ENCODE measurements around the gene ANXA1.
"Not testable (repeated sequence)": the region's sequence is repeated elsewhere in the genome, so short reads cannot be mapped to it uniquely, and the experiment has no call there.

The ANXA1 gene

GRCh38 chr9:73151653-73152542 is at the start of gene ANXA1:
Gene ANXA1, plus strand, starts transcription at chr9:73151865. Its CDS starts 6,671 bp downstream, at chr9:73158536.
- Mint-ChIP-seq H3K9me3 (peaks cover 0 to 4% of the 10 kb centered on the region in 2 donors), H3K27me3 (no peaks in the 10 kb centered on the region), H3K27ac (peak within 1 kb of the TSS in 1 of 2 donors; percentile 87), H3K4me1 (peaks cover 84% of the 10 kb centered on the region), H3K4me3 (peak within 1 kb of the TSS; percentile 74 to 82)
- DNase-seq (no peak), ATAC-seq (no peak)

DNA sequence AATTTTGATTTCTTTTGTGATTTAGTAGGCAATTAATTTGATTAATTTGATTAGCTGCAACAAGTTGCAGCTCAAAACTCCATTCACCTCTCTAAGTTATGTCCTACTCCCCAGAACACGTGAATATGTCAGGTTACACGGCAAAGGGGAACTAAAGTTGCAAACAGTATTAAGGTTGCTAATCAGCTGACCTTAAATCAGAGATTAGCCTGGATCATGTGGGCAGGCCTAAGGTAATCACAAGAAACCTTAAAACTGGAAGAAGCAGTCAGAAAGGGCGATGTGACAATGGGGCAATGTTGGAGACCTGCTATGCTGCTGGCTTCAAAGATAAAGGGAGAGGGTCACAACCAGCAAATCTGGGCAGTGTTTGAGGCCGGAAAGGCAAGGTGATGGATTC is 47.3 kb upstream of the ANXA1 start:
- H3K27me3 Mint-ChIP-seq: peaks cover 8% of the 10 kb centered on the region
- H3K4me3 Mint-ChIP-seq: no peak overlapping the region
- H3K4me1 Mint-ChIP-seq: no peaks in the 10 kb centered on the region
- no peaks in the 10 kb centered on the region for H3K9me3 Mint-ChIP-seq
- DNase-seq: no peak
- no peak overlapping the region for H3K27ac Mint-ChIP-seq
- no peak for ATAC-seq

DNA sequence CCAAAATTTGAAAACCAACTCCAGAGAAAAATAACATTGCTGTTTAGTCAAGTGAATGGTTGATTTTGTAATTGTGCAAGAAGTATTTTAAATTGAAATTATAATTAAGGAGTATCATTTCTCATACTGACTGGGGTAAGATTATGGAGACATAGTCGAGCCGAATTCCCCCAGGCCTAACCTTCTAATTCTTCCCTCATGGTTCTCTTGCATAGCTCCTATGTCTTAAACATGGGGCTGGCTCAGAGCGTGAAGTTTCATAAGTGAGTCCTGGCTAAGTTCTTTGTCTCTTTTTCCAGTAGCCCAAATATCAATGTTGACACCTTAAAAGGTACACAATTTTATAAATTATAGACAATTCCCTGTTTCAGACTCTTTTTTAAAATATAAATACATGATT is 46.7 kb upstream of the ANXA1 start:
- peaks cover 6% of the 10 kb centered on the region for H3K27me3 Mint-ChIP-seq
- H3K4me1 Mint-ChIP-seq: no peaks in the 10 kb centered on the region
- H3K9me3 Mint-ChIP-seq: no peaks in the 10 kb centered on the region
- H3K27ac Mint-ChIP-seq: no peak overlapping the region
- ATAC-seq: no peak
- no peak overlapping the region for H3K4me3 Mint-ChIP-seq
- no peak for DNase-seq

- ATAC-seq (peak; percentile 91), DNase-seq (peak; percentile 29 to 51)
- not testable (repeated sequence) for H3K4me3 Mint-ChIP-seq, H3K9me3 Mint-ChIP-seq, H3K27me3 Mint-ChIP-seq, H3K4me1 Mint-ChIP-seq, H3K27ac Mint-ChIP-seq
Observed at GRCh38 chr9:73107489-73108069, 44.1 kb upstream of the ANXA1 start.

DNA sequence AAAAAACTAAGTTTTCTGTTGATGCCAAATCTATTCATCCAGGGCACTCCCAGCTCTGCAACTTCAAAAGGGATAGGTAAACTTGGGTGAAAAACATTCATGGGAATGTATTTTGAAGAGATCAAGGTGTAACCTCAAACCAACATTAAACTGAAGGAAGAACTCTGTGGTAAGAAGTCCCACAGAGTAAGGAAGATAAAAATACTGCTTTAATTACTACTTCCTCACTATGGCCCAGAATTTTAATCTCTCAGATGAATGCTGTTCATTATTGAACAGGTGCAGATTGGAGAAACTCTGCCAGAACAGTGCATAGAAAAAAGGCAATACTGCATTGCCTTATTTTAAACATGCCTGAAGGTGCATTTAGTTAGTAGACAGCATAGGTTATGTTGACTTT is 37.6 kb upstream of the ANXA1 start:
- H3K27ac Mint-ChIP-seq: no peak overlapping the region
- H3K4me3 Mint-ChIP-seq: no peak overlapping the region
- DNase-seq: no peak
- peaks cover 46% of the 10 kb centered on the region for H3K4me1 Mint-ChIP-seq
- H3K27me3 Mint-ChIP-seq: no peaks in the 10 kb centered on the region
- ATAC-seq: no peak
- no peaks in the 10 kb centered on the region for H3K9me3 Mint-ChIP-seq

GRCh38 chr9:73114958-73115357 is 36.7 kb upstream of the ANXA1 start:
- DNase-seq: no peak
- Mint-ChIP-seq H3K4me3 (no peak overlapping the region), H3K9me3 (no peaks in the 10 kb centered on the region), H3K27ac (no peak overlapping the region), H3K4me1 (peaks cover 46% of the 10 kb centered on the region), H3K27me3 (no peaks in the 10 kb centered on the region)
- no peak for ATAC-seq

- Mint-ChIP-seq H3K27ac (peak overlapping the region; percentile 12 to 42), H3K4me1 (peaks cover 46% of the 10 kb centered on the region), H3K4me3 (peak overlapping the region in 1 of 2 donors; percentile 10), H3K9me3 (no peaks in the 10 kb centered on the region), H3K27me3 (no peaks in the 10 kb centered on the region)
- no peak for DNase-seq
- peak; percentile 99 for ATAC-seq
Observed at GRCh38 chr9:73116031-73116430, 35.6 kb upstream of the ANXA1 start.

DNA sequence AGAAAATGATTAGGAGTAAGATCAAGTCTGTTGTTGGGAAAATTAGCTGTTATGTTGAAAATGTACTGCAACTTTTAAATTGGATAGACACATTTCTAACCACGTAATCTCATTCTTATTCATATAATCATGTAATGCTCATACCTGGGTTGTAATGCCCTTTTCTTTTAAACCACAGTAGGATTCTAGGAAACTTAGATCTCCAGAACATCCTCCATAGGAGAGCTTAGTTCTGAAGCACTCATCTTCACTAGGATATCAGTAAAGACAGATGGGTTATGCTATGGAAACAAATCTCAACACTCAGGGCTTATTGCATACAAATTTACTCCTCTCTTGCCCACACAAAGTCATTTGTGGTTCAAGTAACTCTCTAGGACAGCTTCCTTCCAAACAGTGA is 34.8 kb upstream of the ANXA1 start:
- peak overlapping the region; percentile 42 to 45 for H3K27ac Mint-ChIP-seq

GRCh38 chr9:73118286-73118685 is 33.4 kb upstream of the ANXA1 start:
- H3K4me1 Mint-ChIP-seq: peaks cover 51% of the 10 kb centered on the region
- H3K27ac Mint-ChIP-seq: no peak overlapping the region
- H3K4me3 Mint-ChIP-seq: no peak overlapping the region
- ATAC-seq (no peak), DNase-seq (no peak)
- no peaks in the 10 kb centered on the region for H3K9me3 Mint-ChIP-seq
- H3K27me3 Mint-ChIP-seq: no peaks in the 10 kb centered on the region

More for the DNA sequence above, 34.8 kb upstream of the ANXA1 start:
- Mint-ChIP-seq H3K27me3 (no peaks in the 10 kb centered on the region), H3K4me1 (peaks cover 50% of the 10 kb centered on the region), H3K4me3 (peak overlapping the region in 1 of 2 donors; percentile 17), H3K9me3 (no peaks in the 10 kb centered on the region)
- DNase-seq (no peak), ATAC-seq (peak; percentile 55)

DNA sequence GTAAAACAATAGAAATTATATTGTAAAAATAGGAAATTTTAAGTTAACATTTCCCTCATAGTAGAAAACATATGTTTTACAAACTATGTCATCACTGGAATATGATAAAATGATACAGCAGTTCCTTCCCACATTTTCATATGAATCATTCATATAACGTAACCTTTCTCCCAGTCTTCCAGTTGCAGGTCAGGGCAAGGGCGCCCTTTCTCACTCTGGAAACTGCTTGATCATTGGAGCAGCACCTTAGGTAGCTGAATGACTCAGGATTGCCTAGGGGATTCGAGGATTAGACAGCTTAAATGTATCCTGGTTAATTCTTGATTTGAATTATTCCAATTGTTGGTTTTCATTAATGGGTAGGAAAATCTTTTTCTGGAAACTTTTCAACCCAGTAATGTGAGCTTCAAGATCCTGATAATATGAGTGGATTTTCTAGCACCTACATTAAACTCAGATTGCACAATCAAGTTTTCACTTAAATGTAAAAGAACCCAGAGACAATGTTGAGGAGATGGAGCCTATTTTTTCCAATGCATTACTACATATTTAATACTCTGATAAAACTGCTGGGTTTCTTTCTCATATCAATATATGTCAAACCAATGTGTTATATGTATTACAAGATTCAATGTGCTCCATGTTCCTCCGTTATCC is 32.6 kb upstream of the ANXA1 start:
- Mint-ChIP-seq H3K27me3 (no peaks in the 10 kb centered on the region), H3K4me1 (peaks cover 45% of the 10 kb centered on the region), H3K9me3 (no peaks in the 10 kb centered on the region), H3K27ac (no peak overlapping the region), H3K4me3 (no peak overlapping the region)
- DNase-seq: no peak
- no peak for ATAC-seq

- Mint-ChIP-seq H3K27me3 (no peaks in the 10 kb centered on the region), H3K27ac (no peak overlapping the region), H3K4me1 (peaks cover 22% of the 10 kb centered on the region), H3K4me3 (no peak overlapping the region), H3K9me3 (no peaks in the 10 kb centered on the region)
- DNase-seq (no peak), ATAC-seq (no peak)
Observed at GRCh38 chr9:73121375-73121935, 30.2 kb upstream of the ANXA1 start.

GRCh38 chr9:73125651-73126050 is 26.0 kb upstream of the ANXA1 start:
- Mint-ChIP-seq H3K27ac (no peak overlapping the region), H3K4me1 (peaks cover 5% of the 10 kb centered on the region), H3K27me3 (no peaks in the 10 kb centered on the region), H3K4me3 (no peak overlapping the region), H3K9me3 (no peaks in the 10 kb centered on the region)
- ATAC-seq: no peak
- no peak for DNase-seq

- Mint-ChIP-seq H3K27me3 (no peaks in the 10 kb centered on the region), H3K4me3 (no peak overlapping the region), H3K9me3 (no peaks in the 10 kb centered on the region), H3K27ac (no peak overlapping the region), H3K4me1 (peaks cover 13% of the 10 kb centered on the region)
- ATAC-seq (no peak), DNase-seq (no peak)
Observed at GRCh38 chr9:73129941-73130685, 21.6 kb upstream of the ANXA1 start.

DNA sequence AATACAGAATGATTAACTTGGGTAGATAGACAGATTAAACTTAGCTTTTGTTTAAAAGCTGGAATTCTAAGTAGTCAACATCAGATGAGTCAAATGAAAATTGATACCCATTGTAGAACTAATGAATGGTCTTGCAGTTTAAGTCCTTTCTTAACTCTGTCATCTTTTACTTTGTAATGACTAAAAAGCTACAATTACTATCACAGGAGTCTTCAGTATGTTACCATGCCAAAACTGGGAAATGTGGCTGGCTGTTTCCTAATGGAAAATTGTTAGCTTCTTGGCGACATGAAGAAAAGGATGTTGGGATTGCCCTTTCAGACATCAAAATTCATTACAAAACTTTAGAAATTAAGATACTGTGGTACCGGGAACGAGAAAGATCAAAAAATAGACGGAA is 20.2 kb upstream of the ANXA1 start:
- Mint-ChIP-seq H3K4me3 (peak overlapping the region; percentile 66 to 91), H3K27me3 (no peaks in the 10 kb centered on the region), H3K27ac (peak overlapping the region; percentile 72 to 98), H3K4me1 (peaks cover 19% of the 10 kb centered on the region), H3K9me3 (no peaks in the 10 kb centered on the region)
- ATAC-seq (no peak), DNase-seq (no peak)
